ENCODE data around the gene CENPE. TPM values are rescaled to one million over a fixed set of nuclear protein-coding genes. Genes with fewer than 3 reads are reported as not detected.

CENPE gene
- total RNA-seq, 2 experiments from 2014 or later: 36.7 to 39.0 TPM

DNA sequence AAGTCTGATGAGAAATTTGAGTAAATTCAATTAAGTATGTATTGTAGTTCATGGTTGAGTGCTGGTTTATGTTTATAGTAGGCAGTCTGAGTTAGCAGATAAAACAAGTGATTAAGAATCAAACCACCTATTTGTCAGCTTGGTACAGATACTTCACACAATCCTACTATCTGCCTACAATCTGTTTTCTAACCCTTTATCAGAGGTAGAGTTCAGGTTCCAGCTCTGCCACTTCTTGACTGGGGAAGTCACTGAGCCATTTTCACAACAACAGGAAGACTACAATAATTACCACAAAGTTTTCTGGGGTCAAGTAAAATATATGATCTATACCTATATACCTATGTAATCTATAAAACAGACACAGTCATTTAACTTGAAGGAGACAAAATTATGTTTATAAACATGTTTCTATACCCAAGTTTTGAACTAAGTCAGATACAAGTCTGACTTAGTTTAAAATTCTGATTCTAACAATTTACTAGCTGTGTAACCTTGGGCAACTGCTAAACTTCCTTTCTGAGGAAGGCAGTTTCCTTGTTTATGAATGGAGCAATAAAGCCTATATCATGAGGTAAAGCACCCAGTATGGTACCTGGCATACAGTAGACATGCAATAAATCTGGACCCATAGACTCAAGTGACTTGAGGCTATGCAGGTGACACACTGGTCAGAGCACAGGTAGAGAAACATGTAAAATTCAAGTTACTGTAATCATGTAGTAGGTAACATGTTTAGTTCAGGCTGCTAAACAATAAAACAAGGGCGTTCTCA, 61.3 kb downstream of the CENPE start:
- ATAC-seq (no peak), DNase-seq (no peak)
- Mint-ChIP-seq H3K36me3 (ENCODE audit: low read depth) (peaks cover 32% of the 10 kb centered on the region), H3K4me1 (ENCODE audit: low read depth) (peaks cover 7% of the 10 kb centered on the region), H3K27ac (no peak overlapping the region), H3K4me3 (no peak overlapping the region), H3K27me3 (no peaks in the 10 kb centered on the region), H3K9me3 (no peaks in the 10 kb centered on the region)
- TF ChIP-seq, protein P1, sequence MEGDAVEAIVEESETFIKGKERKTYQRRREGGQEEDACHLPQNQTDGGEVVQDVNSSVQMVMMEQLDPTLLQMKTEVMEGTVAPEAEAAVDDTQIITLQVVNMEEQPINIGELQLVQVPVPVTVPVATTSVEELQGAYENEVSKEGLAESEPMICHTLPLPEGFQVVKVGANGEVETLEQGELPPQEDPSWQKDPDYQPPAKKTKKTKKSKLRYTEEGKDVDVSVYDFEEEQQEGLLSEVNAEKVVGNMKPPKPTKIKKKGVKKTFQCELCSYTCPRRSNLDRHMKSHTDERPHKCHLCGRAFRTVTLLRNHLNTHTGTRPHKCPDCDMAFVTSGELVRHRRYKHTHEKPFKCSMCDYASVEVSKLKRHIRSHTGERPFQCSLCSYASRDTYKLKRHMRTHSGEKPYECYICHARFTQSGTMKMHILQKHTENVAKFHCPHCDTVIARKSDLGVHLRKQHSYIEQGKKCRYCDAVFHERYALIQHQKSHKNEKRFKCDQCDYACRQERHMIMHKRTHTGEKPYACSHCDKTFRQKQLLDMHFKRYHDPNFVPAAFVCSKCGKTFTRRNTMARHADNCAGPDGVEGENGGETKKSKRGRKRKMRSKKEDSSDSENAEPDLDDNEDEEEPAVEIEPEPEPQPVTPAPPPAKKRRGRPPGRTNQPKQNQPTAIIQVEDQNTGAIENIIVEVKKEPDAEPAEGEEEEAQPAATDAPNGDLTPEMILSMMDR (IDR thresholded peaks at IDR 0.05): no peak
- ChIA-PET POLR2A (no interaction called here), CTCF (no interaction called here)
- intact Hi-C loops (cut with micrococcal nuclease): no loop called here

DNA sequence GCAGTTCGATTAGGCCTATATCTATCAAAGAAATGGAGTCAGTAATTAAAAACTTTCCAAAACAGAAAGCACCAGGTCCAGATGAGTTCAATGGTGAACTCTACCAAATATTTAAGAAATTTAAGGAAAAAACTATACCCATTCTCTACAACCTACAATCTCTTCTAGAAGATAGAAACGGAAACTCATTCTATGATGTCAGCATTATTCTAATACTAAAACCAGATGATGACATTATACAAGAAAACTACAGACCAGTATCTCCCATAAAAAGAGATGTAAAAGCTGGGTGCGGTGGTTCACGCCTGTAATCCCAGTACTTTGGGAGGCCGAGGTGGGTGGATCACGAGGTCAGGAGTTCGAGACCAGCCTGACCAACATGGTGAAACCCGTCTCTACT, 69.0 kb downstream of the CENPE start:
- H3K27ac Mint-ChIP-seq: no peak overlapping the region
- TF ChIP-seq, protein P1 (IDR thresholded peaks at IDR 0.05): no peak
- ChIA-PET POLR2A (no interaction called here), CTCF (no interaction called here)
- H3K27me3 Mint-ChIP-seq: no peaks in the 10 kb centered on the region
- peaks cover 34% of the 10 kb centered on the region for H3K36me3 Mint-ChIP-seq (ENCODE audit: low read depth)
- peaks cover 16% of the 10 kb centered on the region for H3K9me3 Mint-ChIP-seq
- H3K4me1 Mint-ChIP-seq (ENCODE audit: low read depth): no peaks in the 10 kb centered on the region
- no peak for DNase-seq
- ATAC-seq: no peak
- intact Hi-C loops (cut with micrococcal nuclease): no loop called here
- H3K4me3 Mint-ChIP-seq: no peak overlapping the region

DNA sequence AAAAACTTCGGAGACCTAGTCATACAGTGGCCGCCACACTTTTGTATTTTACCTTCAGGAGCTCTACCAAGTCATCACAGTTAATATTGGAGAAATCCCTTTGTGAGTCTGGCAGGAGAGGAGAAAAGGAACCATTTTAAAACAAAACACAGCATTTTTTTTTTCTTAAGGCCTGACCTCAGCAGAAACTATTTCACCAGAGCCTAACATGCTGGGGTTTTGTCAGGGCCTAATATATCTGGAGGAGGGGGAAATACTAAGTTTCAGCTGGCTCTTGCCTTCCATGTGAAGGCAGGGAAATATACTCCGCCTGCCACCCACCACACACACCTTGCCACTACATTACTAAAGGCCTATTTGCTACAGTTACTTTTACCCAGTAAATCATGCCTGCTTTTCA, 72.0 kb downstream of the CENPE start:
- Mint-ChIP-seq H3K4me1 (ENCODE audit: low read depth) (no peaks in the 10 kb centered on the region), H3K27me3 (no peaks in the 10 kb centered on the region), H3K27ac (no peak overlapping the region), H3K9me3 (peaks cover 16% of the 10 kb centered on the region), H3K36me3 (ENCODE audit: low read depth) (peaks cover 38% of the 10 kb centered on the region), H3K4me3 (no peak overlapping the region)
- DNase-seq: no peak
- ChIA-PET POLR2A (no interaction called here), CTCF (no interaction called here)
- intact Hi-C loops (cut with micrococcal nuclease): no loop called here
- no peak for ATAC-seq
- TF ChIP-seq, protein P1 (IDR thresholded peaks at IDR 0.05): no peak

DNA sequence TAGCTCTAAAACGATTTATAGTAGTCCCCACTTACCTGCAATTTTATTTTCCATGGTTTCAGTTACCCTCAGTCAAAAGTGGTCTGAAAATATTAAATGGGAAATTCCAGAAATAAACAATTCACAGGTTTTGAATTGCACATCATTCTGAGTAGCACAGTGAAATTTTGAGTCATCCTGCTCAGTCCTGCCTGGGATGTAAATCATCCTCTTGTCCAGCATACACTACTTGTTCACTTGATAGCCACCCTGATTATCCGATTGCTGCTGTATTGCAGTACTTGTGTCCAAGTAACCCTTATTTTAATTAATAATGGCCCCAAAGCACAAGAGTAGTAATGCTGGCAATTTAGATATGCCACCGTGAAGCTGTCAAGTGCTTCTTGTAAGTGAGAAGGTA, 75.0 kb downstream of the CENPE start:
- Mint-ChIP-seq H3K4me1 (ENCODE audit: low read depth) (no peaks in the 10 kb centered on the region), H3K27me3 (no peaks in the 10 kb centered on the region), H3K9me3 (peaks cover 9% of the 10 kb centered on the region), H3K4me3 (no peak overlapping the region), H3K36me3 (ENCODE audit: low read depth) (peaks cover 21% of the 10 kb centered on the region), H3K27ac (no peak overlapping the region)
- DNase-seq (no peak), ATAC-seq (no peak)
- ChIA-PET POLR2A (no interaction called here), CTCF (interaction anchor here (1.2 kb wide), 1 partner anchor 22 kb away, joined by 4 read pairs; no protein-coding TSS in a partner anchor)
- intact Hi-C loops (cut with micrococcal nuclease): no loop called here
- TF ChIP-seq, protein P1 (IDR thresholded peaks at IDR 0.05): no peak

DNA sequence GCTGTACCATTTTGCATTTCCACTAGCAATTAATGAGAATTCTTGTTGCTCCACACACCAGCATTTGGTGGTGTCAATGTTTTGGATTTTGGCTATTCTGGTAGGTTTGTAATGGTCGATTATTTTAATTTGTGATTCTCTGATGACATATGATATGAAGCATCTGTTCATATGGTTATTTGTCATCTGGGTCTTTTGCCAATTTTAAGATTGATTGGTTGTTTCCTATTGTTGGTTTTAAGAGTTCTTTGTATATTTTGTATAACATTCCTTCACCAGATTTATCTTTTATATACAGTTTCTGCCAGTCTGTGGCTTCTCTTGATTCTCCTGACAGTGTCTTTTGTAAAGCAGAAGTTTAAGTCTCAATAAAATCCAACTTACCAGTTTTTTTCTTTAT, 80.0 kb downstream of the CENPE start:
- no peaks in the 10 kb centered on the region for H3K27me3 Mint-ChIP-seq
- CTCF ChIA-PET: interaction anchor here (1.5 kb wide), 1 partner anchor 18 kb away, joined by 5 read pairs; no protein-coding TSS in a partner anchor
- ATAC-seq: no peak
- intact Hi-C loops (cut with micrococcal nuclease): no loop called here
- DNase-seq: no peak
- H3K4me3 Mint-ChIP-seq: no peak overlapping the region
- TF ChIP-seq, protein P1 (IDR thresholded peaks at IDR 0.05): no peak
- H3K4me1 Mint-ChIP-seq (ENCODE audit: low read depth): no peaks in the 10 kb centered on the region
- POLR2A ChIA-PET: no interaction called here
- H3K27ac Mint-ChIP-seq: no peak overlapping the region
- H3K36me3 Mint-ChIP-seq (ENCODE audit: low read depth): peaks cover 7% of the 10 kb centered on the region
- no peaks in the 10 kb centered on the region for H3K9me3 Mint-ChIP-seq
